Small intestine (tissue), 7 donors: ENCODE data around the gene PWWP2B. TPM values are rescaled to one million over a fixed set of nuclear protein-coding genes. Genes with fewer than 3 reads are reported as not detected.
A peak's percentile ranks its signal among the peaks of the same experiment; 100 is the strongest.

Experiments
- DNase-seq, 2 donors: peaks; one replicate each; pipeline versions ENCODE4 v3.0.0 to v3.0.0-alpha.2; 2013
- FAIRE-seq: peaks from 2 replicates; lab custom pipeline; 2012; peaks lifted over from hg19 to GRCh38; lab: Jason Lieb, UNC
- H3K27ac ChIP-seq, 3 donors: one replicate each; pipeline ENCODE4 v1.5.1; 2013; ENCODE audit warnings: low read length in 2 of 3, mild to moderate bottlenecking in 2 of 3, control low read depth in 1 of 3, inconsistent platforms in 1 of 3, low read depth in 1 of 3, moderate library complexity in 1 of 3
- H3K27me3 ChIP-seq, 3 donors: one replicate each; pipeline ENCODE4 v1.6.1; 2013; ENCODE audit warnings: low read length in 3 of 3, inconsistent platforms in 1 of 3; ENCODE audit not compliant: control insufficient read depth in 3 of 3, insufficient read depth in 3 of 3
- H3K36me3 ChIP-seq, 3 donors: one replicate each; pipeline ENCODE4 v1.6.1; 2013; ENCODE audit warnings: low read length in 3 of 3, inconsistent platforms in 1 of 3, low read depth in 1 of 3, mild to moderate bottlenecking in 1 of 3, moderate library complexity in 1 of 3; ENCODE audit not compliant: control insufficient read depth in 3 of 3, insufficient read depth in 2 of 3
- H3K4me1 ChIP-seq, 3 donors: one replicate each; pipeline ENCODE4 v1.6.1; 2013; ENCODE audit warnings: low read length in 2 of 3, inconsistent platforms in 1 of 3, low read depth in 1 of 3, mild to moderate bottlenecking in 1 of 3, moderate library complexity in 1 of 3; ENCODE audit not compliant: control insufficient read depth in 3 of 3, insufficient read depth in 2 of 3
- H3K4me3 ChIP-seq, 3 donors: one replicate each; pipeline ENCODE4 v1.5.1; 2013; ENCODE audit warnings: low read length in 3 of 3, control low read depth in 1 of 3, inconsistent platforms in 1 of 3, low read depth in 1 of 3, mild to moderate bottlenecking in 1 of 3, moderate library complexity in 1 of 3
- H3K9me3 ChIP-seq, 2 donors: one replicate each; pipeline ENCODE4 v1.6.1; 2013; ENCODE audit warnings: low read depth in 1 of 2, low read length in 1 of 2; ENCODE audit not compliant: control insufficient read depth in 2 of 2, insufficient read depth in 1 of 2
- WGBS, 3 donors: extraction: QIAGEN DNeasy Blood & Tissue Kit; methylation state at CpG; one replicate each; pipeline ENCODE4 v1.1.7; 2013; 5-methylcytosine and 5-hydroxymethylcytosine counted together
- polyA plus RNA-seq, 4 donors: library from polyadenylated mRNA; stranded (reverse) in 3 of 4; unstranded in 1 of 4; fragments of 200-250 nt in 3 of 4; fragments of 120-200 nt in 1 of 4; gene quantifications; one replicate each; pipeline versions ENCODE4 v1.2.1 to v1.2.3, GENCODE V29; 2013
- donor health status: healthy with polysubstance abuse.
- donor health status: control.
- donor health status: control.
- donor health status: Bipolar disorder and iron deficiency.
- donor health status: healthy.

PWWP2B gene
- polyA plus RNA-seq, 4 donors, result 7.0 to 34.6 (median 11.9) TPM

- Histone ChIP-seq H3K4me1 (peaks cover 5 to 54% (median 6%) of the 10 kb centered on the region in 3 donors), H3K27me3 (no peaks in the 10 kb centered on the region), H3K4me3 (peak overlapping the region; percentile 40 to 89 (median 87)), H3K9me3 (no peaks in the 10 kb centered on the region), H3K27ac (peak overlapping the region; percentile 81 to 88 (median 85)), H3K36me3 (peaks cover 0 to 29% (median 0%) of the 10 kb centered on the region in 3 donors)
- peak; percentile 63 to 84 for DNase-seq
- FAIRE-seq, result no peak
- 8 to 10% (median 9%) methylated on average over 35 to 71 of the region's 71 CpGs for WGBS, 3 donors
Observed at GRCh38 chr10:132395704-132396493, 1.1 kb upstream of the PWWP2B start.

GRCh38 chr10:132396494-132397035 is 435 bp upstream of the PWWP2B start:
- Histone ChIP-seq H3K27me3 (no peaks in the 10 kb centered on the region), H3K36me3 (peaks cover 0 to 35% (median 0%) of the 10 kb centered on the region in 3 donors), H3K9me3 (no peaks in the 10 kb centered on the region), H3K27ac (peak overlapping the region; percentile 81 to 88 (median 85)), H3K4me3 (peak overlapping the region; percentile 40 to 89 (median 87)), H3K4me1 (peaks cover 5 to 54% (median 6%) of the 10 kb centered on the region in 3 donors)
- FAIRE-seq, result no peak
- 0 to 1% (median 1%) methylated on average over 16 to 80 of the region's 80 CpGs for WGBS, 3 donors
- DNase-seq, result peak; percentile 61 to 86

- H3K27me3 ChIP-seq, result no peaks in the 10 kb centered on the region
- WGBS, 3 donors, result 10 to 19% (median 13%) methylated on average over 40 of the region's 40 CpGs
- H3K36me3 ChIP-seq, result peaks cover 0 to 49% (median 0%) of the 10 kb centered on the region in 3 donors
- peak; percentile 69 to 77 for DNase-seq
- H3K4me3 ChIP-seq, result peak overlapping the region; percentile 83 to 89 (median 87)
- no peaks in the 10 kb centered on the region for H3K9me3 ChIP-seq
- H3K4me1 ChIP-seq, result peaks cover 5 to 53% (median 6%) of the 10 kb centered on the region in 3 donors
- no peak for FAIRE-seq
- peak overlapping the region; percentile 35 to 92 (median 86) for H3K27ac ChIP-seq
Observed at GRCh38 chr10:132397671-132398565, 918 bp downstream of the PWWP2B start.

DNA sequence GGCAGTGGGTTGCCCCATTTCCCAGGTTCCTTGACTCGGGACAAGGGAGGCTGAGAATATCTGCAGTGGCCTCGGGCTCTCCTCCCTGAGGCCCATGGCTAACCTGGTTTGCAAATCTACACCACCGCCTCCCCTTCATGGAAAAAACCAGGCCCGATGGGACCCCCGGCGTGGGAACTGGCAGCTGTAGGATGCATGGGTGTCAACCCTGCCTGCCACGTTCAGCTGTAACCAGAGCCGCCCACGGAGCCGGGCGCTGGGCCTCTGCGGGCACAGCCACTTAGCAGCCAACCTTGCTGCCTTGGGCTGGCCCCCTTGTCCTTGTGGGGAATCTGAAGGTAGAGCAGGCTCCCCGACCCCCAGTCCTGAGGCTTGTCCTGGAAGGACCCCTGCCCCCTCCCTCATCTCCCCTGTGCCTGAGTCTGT is 1.6 kb downstream of the PWWP2B start:
- no peaks in the 10 kb centered on the region for H3K9me3 ChIP-seq
- H3K36me3 ChIP-seq, result peaks cover 0 to 56% (median 0%) of the 10 kb centered on the region in 3 donors
- H3K4me3 ChIP-seq, result peak overlapping the region in 2 of 3 donors; percentile 1 to 83
- 69 to 86% (median 79%) methylated on average over 12 to 13 of the region's 13 CpGs for WGBS, 3 donors
- H3K4me1 ChIP-seq, result peaks cover 5 to 53% (median 6%) of the 10 kb centered on the region in 3 donors
- FAIRE-seq (no peak), DNase-seq (no peak)
- H3K27me3 ChIP-seq, result no peaks in the 10 kb centered on the region
- H3K27ac ChIP-seq, result peak overlapping the region in 2 of 3 donors; percentile 86 to 92

DNA sequence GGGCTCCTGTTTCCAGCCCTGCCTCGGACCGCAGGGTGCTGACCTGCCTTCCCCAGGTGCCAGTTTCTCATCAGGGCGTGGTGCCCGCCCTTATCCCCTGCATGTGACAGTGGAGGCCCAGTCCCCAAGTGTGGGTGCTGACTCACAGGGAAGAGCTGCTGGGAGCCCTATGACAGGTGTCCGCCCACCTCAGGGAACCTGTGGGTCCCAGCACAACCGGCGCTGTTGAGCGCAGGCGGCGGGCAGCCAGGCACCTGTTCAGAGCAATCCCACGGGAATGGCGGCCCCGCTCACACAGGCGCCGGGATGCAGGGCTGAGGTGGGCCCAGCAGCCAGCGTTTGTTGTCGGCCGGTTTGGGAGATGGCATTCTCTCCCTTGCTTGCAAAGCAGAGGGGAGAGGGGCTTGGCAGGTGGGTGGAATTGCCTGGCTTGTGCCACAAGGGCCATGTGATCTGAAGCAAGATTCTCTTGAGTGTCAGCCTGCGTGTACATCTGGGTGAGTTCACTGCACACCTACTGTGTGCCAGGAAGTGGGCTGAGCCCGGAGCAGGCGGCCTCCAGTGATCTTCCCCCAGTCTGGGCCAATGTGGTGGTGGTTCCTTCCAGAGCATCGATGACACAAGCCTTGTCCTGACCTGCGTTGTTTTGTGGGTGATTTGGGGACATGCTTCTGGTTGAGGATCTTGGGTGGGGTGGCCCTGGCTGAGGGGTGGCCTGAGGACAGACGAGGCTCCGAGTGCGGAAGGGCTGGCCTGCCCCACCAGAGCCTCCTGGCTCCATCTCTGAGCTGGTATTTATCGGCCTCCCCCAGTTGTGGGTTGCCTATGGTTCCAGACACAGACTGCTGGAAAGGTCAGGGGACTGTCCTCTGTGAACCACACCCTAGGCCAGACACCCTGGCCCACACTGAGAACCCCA is 2.4 kb downstream of the PWWP2B start:
- DNase-seq, result peak in 1 of 2 donors; percentile 67
- no peaks in the 10 kb centered on the region for H3K27me3 ChIP-seq
- 82 to 88% (median 84%) methylated on average over 27 of the region's 27 CpGs for WGBS, 3 donors
- peaks cover 0 to 64% (median 0%) of the 10 kb centered on the region in 3 donors for H3K36me3 ChIP-seq
- H3K9me3 ChIP-seq, result no peaks in the 10 kb centered on the region
- no peak overlapping the region for H3K4me3 ChIP-seq
- H3K4me1 ChIP-seq, result peaks cover 5 to 53% (median 6%) of the 10 kb centered on the region in 3 donors
- no peak for FAIRE-seq
- peak overlapping the region in 1 of 3 donors; percentile 92 for H3K27ac ChIP-seq

DNA sequence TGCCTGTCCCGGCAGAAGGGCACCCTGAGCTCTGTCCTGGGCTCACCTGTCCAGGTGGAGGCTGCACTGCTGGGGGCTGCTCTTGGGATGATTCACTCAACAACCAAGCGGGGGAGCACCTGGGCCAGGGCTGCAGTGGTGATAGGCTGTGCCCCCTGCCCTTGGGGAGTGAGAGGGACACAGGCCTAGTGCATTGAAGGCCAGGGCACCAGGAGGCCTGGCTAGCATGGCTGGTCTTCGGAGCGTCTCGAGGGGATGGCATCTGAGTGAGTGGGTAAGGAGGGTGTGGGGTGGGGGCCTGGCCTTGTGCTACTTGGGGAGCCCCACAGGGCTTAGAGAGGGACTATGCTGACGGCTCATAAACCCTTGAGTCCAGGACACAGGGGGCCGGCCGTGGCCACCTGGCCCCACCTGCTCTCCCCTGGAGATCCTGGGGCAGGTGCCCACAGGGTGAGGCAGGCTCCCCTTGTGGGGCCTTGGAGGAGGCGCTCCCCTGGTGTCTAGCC is 3.1 kb downstream of the PWWP2B start:
- Histone ChIP-seq H3K27ac (peak overlapping the region in 1 of 3 donors; percentile 28), H3K4me3 (no peak overlapping the region), H3K4me1 (peaks cover 5 to 48% (median 6%) of the 10 kb centered on the region in 3 donors), H3K9me3 (no peaks in the 10 kb centered on the region), H3K36me3 (peaks cover 0 to 67% (median under 1%) of the 10 kb centered on the region in 3 donors), H3K27me3 (no peaks in the 10 kb centered on the region)
- DNase-seq (no peak), FAIRE-seq (no peak)
- WGBS, 3 donors, result 83 to 87% (median 83%) methylated on average over 7 to 9 of the region's 9 CpGs

DNA sequence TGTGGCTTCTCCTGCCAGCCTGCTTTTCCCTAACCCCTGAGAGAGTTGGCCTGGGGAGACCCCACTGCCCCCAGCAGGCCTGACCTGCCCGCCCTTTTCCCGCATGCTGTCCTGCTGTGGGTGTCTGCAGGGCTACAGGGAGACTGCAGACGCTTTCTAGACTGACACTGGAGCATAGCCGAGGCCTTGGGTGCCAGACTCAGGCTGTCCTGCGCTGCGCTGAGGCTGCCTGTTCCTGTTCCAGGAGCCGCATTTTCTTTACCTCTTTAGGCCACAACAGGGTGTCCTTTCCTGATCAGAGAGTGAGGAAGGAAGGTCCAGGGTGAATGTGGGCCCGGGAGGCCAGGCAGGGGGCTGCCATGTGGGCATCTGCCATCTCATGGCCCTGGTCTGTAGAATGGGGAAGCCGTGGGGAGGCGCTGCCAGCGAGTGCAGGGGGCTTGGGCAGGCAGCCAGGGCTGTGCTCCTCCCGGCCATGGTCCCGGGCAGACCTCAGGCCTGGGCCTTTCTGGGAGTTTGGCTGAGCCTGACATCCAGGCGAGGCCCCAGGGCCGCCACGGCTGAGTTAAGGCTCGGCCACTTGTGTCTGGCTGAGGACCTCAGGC is 3.6 kb downstream of the PWWP2B start:
- DNase-seq, result no peak
- no peak for FAIRE-seq
- Histone ChIP-seq H3K4me3 (no peak overlapping the region), H3K27me3 (no peaks in the 10 kb centered on the region), H3K9me3 (no peaks in the 10 kb centered on the region), H3K27ac (peak overlapping the region in 1 of 3 donors; percentile 28), H3K36me3 (peaks cover 0 to 73% (median 5%) of the 10 kb centered on the region in 3 donors), H3K4me1 (peaks cover 5 to 42% (median 6%) of the 10 kb centered on the region in 3 donors)
- 74 to 80% (median 79%) methylated on average over 16 to 17 of the region's 17 CpGs for WGBS, 3 donors
